ENCODE results near the gene RAI1.

The RAI1 gene

DNA sequence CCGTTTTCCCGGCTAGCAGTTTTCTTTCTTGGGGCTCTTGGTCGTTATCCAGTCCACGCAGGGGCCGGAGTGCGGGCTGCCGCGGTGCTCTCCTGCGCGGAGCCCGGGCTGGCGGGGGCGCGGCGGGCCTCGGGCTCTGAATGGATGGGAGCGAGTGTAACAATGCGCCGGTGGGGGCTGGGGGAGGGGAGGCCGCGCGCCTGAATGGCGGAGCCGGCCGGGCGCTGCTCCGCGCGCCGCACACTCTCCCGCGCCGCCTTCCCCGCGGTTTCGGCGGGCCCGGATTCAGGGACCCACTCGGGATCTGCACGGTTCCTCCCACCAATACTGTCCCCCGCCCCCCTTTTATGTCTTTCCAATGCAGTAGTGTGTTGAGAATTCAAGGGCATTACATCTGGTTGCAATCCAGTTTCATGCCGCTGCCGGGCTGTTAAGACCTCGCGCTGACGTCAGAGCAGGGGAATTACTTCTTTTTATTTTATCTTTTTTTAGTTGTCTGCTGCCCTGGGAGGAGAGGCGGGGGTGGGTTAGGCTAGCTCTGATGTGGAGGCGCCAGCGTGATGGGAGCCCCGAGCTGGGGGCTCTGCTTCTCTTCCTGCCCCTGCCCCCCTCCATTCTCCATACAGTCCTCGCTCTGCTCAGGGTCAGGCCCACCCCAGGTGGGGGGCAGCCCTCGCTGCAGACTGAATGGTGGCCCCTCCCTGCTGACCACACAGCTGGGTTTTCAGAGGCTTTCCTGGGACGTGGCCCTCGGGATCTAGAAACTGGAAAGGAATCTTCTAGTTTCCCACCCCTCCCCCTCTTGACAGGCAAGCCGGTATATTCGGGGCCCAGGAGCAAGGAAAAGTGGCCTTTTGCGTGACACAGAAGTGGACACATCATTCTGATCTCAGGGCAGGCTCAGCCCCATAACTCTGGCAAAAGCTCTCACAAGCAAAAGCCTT is 1.8 kb downstream of the RAI1 start (continued):
- TF ChIP-seq ZNF830 (tag by site-specific recombination; IDR thresholded peaks at IDR 0.05; ENCODE audit: low read depth) (no peak), ZNF169 (tag by site-specific recombination; IDR thresholded peaks at IDR 0.05) (no peak), ZNF184 (tag by site-specific recombination; IDR thresholded peaks at IDR 0.05) (no peak), ZNF555 (tag by site-specific recombination; conservative IDR thresholded peaks at IDR 0.05) (no peak), ZNF791 (tag by site-specific recombination; IDR thresholded peaks at IDR 0.05) (no peak), ZNF132 (tag by site-specific recombination; IDR thresholded peaks at IDR 0.05; ENCODE audit: borderline replicate concordance) (no peak), TCF7L2 (IDR thresholded peaks at IDR 0.05; ENCODE audit: borderline replicate concordance, low read depth, low read length) (no peak; the same call in 1 of the 2 replicates), ZNF529 (tag by site-specific recombination; IDR thresholded peaks at IDR 0.05; ENCODE audit: insufficient replicate concordance) (no peak), ZBTB21 (tag by site-specific recombination; IDR thresholded peaks at IDR 0.05) (peak; percentile 65), ZNF394 (tag by site-specific recombination; IDR thresholded peaks at IDR 0.05; ENCODE audit: borderline replicate concordance) (peak; percentile 17; the same call in 1 of the 2 replicates), ZNF324 (tag by site-specific recombination; IDR thresholded peaks at IDR 0.05) (no peak), ZNF366 (tag by site-specific recombination; conservative IDR thresholded peaks at IDR 0.05) (no peak), ZNF785 (tag by site-specific recombination; IDR thresholded peaks at IDR 0.05) (no peak), SP3 (tag by site-specific recombination; IDR thresholded peaks at IDR 0.05) (no peak; the same call in 1 of the 2 replicates), ZNF175 (tag by site-specific recombination; IDR thresholded peaks at IDR 0.05) (no peak), ZNF837 (tag by site-specific recombination; IDR thresholded peaks at IDR 0.05) (no peak), REPIN1 (tag by site-specific recombination; IDR thresholded peaks at IDR 0.05; ENCODE audit: low read depth) (no peak), ZBTB20 (tag by site-specific recombination; IDR thresholded peaks at IDR 0.05) (peak; percentile 89), FEZF1 (tag by site-specific recombination; IDR thresholded peaks at IDR 0.05) (no peak), SETDB1 (IDR thresholded peaks at IDR 0.05; ENCODE audit: insufficient read length, low read length) (no peak), ZNF10 (tag by site-specific recombination; IDR thresholded peaks at IDR 0.05) (peak; percentile 87), ZNF423 (tag by site-specific recombination; IDR thresholded peaks at IDR 0.05) (no peak), ZXDB (tag by site-specific recombination; IDR thresholded peaks at IDR 0.05) (no peak), EGR2 (tag by site-specific recombination; IDR thresholded peaks at IDR 0.05; ENCODE audit: low read depth) (no peak), ZBTB7A (tag by site-specific recombination; IDR thresholded peaks at IDR 0.05; ENCODE audit: low read depth) (no peak), ZNF121 (tag by site-specific recombination; IDR thresholded peaks at IDR 0.05) (no peak), PRDM1 (tag by site-specific recombination; IDR thresholded peaks at IDR 0.05) (no peak)
- TF ChIP-seq, protein P1, sequence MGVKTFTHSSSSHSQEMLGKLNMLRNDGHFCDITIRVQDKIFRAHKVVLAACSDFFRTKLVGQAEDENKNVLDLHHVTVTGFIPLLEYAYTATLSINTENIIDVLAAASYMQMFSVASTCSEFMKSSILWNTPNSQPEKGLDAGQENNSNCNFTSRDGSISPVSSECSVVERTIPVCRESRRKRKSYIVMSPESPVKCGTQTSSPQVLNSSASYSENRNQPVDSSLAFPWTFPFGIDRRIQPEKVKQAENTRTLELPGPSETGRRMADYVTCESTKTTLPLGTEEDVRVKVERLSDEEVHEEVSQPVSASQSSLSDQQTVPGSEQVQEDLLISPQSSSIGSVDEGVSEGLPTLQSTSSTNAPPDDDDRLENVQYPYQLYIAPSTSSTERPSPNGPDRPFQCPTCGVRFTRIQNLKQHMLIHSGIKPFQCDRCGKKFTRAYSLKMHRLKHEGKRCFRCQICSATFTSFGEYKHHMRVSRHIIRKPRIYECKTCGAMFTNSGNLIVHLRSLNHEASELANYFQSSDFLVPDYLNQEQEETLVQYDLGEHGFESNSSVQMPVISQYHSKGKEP (tag by site-specific recombination; IDR thresholded peaks at IDR 0.05) = 0 out of 2 replicates have a peak, but pooled peaks have one; percentile 25
- TF ChIP-seq, protein P2, sequence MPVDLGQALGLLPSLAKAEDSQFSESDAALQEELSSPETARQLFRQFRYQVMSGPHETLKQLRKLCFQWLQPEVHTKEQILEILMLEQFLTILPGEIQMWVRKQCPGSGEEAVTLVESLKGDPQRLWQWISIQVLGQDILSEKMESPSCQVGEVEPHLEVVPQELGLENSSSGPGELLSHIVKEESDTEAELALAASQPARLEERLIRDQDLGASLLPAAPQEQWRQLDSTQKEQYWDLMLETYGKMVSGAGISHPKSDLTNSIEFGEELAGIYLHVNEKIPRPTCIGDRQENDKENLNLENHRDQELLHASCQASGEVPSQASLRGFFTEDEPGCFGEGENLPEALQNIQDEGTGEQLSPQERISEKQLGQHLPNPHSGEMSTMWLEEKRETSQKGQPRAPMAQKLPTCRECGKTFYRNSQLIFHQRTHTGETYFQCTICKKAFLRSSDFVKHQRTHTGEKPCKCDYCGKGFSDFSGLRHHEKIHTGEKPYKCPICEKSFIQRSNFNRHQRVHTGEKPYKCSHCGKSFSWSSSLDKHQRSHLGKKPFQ (tag by site-specific recombination; IDR thresholded peaks at IDR 0.05) = no peak
- TF ChIP-seq, protein P3, sequence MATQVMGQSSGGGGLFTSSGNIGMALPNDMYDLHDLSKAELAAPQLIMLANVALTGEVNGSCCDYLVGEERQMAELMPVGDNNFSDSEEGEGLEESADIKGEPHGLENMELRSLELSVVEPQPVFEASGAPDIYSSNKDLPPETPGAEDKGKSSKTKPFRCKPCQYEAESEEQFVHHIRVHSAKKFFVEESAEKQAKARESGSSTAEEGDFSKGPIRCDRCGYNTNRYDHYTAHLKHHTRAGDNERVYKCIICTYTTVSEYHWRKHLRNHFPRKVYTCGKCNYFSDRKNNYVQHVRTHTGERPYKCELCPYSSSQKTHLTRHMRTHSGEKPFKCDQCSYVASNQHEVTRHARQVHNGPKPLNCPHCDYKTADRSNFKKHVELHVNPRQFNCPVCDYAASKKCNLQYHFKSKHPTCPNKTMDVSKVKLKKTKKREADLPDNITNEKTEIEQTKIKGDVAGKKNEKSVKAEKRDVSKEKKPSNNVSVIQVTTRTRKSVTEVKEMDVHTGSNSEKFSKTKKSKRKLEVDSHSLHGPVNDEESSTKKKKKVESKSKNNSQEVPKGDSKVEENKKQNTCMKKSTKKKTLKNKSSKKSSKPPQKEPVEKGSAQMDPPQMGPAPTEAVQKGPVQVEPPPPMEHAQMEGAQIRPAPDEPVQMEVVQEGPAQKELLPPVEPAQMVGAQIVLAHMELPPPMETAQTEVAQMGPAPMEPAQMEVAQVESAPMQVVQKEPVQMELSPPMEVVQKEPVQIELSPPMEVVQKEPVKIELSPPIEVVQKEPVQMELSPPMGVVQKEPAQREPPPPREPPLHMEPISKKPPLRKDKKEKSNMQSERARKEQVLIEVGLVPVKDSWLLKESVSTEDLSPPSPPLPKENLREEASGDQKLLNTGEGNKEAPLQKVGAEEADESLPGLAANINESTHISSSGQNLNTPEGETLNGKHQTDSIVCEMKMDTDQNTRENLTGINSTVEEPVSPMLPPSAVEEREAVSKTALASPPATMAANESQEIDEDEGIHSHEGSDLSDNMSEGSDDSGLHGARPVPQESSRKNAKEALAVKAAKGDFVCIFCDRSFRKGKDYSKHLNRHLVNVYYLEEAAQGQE (tag by site-specific recombination; IDR thresholded peaks at IDR 0.05) = no peak
- TF ChIP-seq, protein P4, sequence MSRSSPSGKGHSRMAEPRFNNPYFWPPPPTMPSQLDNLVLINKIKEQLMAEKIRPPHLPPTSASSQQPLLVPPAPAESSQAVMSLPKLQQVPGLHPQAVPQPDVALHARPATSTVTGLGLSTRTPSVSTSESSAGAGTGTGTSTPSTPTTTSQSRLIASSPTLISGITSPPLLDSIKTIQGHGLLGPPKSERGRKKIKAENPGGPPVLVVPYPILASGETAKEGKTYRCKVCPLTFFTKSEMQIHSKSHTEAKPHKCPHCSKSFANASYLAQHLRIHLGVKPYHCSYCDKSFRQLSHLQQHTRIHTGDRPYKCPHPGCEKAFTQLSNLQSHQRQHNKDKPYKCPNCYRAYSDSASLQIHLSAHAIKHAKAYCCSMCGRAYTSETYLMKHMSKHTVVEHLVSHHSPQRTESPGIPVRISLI (tag by site-specific recombination; IDR thresholded peaks at IDR 0.05) = peak; percentile 83

Measured in HEK293 (cell line).